M059J (cell line): ENCODE data around the gene CTTN. TPM values are rescaled to one million over a fixed set of nuclear protein-coding genes. Genes with fewer than 3 reads are reported as not detected.
A peak's percentile ranks its signal among the peaks of the same experiment; 100 is the strongest.

Experiments used
- DNase-seq: peaks from one replicate; pipeline ENCODE4 v3.0.0-alpha.2; 2012; ENCODE audit warnings: low read depth
- total RNA-seq: library from RNA; depleted of rRNA; stranded (reverse); fragments of >200 nt; shearing (Covaris generic); gene quantifications from 2 replicates; pipeline ENCODE4 v1.2.3, GENCODE V29; 2014; rRNA removed

The CTTN gene
- total RNA-seq, 1 experiment from 2014 or later = 127 TPM

GRCh38 chr11:70473873-70474690 is 75.8 kb downstream of the CTTN start:
- no peak for DNase-seq

- DNase-seq = no peak
Measured at GRCh38 chr11:70474710-70475109, 76.4 kb downstream of the CTTN start.

- no peak for DNase-seq
Measured at GRCh38 chr11:70476669-70477068, 78.3 kb downstream of the CTTN start.

- no peak for DNase-seq
Measured at GRCh38 chr11:70477176-70477575, 78.8 kb downstream of the CTTN start.

- peak; percentile 22 for DNase-seq
Measured at GRCh38 chr11:70477609-70478008, 79.3 kb downstream of the CTTN start.

GRCh38 chr11:70478166-70478890 is 80.0 kb downstream of the CTTN start:
- no peak for DNase-seq

GRCh38 chr11:70480711-70481110 is 82.4 kb downstream of the CTTN start:
- no peak for DNase-seq

GRCh38 chr11:70481625-70482528 is 83.5 kb downstream of the CTTN start:
- DNase-seq = peak; percentile 96

GRCh38 chr11:70482529-70482917 is 84.2 kb downstream of the CTTN start:
- no peak for DNase-seq

GRCh38 chr11:70483077-70483861 is 84.9 kb downstream of the CTTN start:
- DNase-seq = peak; percentile 75

GRCh38 chr11:70483917-70484316 is 85.6 kb downstream of the CTTN start:
- no peak for DNase-seq

GRCh38 chr11:70485326-70486025 is 87.1 kb downstream of the CTTN start:
- DNase-seq = no peak

GRCh38 chr11:70486026-70486415 is 87.7 kb downstream of the CTTN start:
- no peak for DNase-seq

Other genes with a start within 250 kb of the CTTN start
- gene FADD, start 195.2 kb upstream of the CTTN start, total RNA-seq = 35.3 and 51.6 TPM in 2 replicates
- 25.3 and 32.2 TPM in 2 replicates for gene PPFIA1, start 127.8 kb upstream of the CTTN start, total RNA-seq